ENCODE data around the gene FXR2. TPM values are rescaled to one million over a fixed set of nuclear protein-coding genes. Genes with fewer than 3 reads are reported as not detected.

The FXR2 gene
- total RNA-seq, 2 donors from 2014 or later: 70.3 to 83.6 TPM

DNA sequence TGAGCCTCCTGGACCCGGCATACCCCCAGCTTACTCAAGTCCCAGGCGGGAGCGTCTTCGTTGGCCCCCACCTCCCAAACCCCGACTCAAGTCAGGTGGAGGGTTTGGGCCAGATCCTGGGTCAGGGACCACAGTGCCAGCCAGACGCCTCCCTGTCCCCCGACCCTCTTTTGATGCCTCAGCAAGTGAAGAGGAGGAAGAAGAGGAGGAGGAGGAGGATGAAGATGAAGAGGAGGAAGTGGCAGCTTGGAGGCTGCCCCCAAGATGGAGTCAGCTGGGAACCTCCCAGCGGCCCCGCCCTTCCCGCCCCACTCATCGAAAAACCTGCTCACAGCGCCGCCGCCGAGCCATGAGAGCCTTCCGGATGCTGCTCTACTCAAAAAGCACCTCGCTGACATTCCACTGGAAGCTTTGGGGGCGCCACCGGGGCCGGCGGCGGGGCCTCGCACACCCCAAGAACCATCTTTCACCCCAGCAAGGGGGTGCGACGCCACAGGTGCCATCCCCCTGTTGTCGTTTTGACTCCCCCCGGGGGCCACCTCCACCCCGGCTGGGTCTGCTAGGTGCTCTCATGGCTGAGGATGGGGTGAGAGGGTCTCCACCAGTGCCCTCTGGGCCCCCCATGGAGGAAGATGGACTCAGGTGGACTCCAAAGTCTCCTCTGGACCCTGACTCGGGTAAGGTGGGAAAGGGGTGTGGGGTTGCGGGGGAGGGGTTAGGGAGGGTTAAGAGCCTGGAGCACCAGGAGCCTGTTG, 51.4 kb downstream of the FXR2 start:
- TF ChIP-seq, protein P1, sequence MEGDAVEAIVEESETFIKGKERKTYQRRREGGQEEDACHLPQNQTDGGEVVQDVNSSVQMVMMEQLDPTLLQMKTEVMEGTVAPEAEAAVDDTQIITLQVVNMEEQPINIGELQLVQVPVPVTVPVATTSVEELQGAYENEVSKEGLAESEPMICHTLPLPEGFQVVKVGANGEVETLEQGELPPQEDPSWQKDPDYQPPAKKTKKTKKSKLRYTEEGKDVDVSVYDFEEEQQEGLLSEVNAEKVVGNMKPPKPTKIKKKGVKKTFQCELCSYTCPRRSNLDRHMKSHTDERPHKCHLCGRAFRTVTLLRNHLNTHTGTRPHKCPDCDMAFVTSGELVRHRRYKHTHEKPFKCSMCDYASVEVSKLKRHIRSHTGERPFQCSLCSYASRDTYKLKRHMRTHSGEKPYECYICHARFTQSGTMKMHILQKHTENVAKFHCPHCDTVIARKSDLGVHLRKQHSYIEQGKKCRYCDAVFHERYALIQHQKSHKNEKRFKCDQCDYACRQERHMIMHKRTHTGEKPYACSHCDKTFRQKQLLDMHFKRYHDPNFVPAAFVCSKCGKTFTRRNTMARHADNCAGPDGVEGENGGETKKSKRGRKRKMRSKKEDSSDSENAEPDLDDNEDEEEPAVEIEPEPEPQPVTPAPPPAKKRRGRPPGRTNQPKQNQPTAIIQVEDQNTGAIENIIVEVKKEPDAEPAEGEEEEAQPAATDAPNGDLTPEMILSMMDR (IDR thresholded peaks at IDR 0.05): no peak
- Histone ChIP-seq H3K4me3 (no peak overlapping the region), H3K27me3 (no peaks in the 10 kb centered on the region), H3K36me3 (peaks cover 45% of the 10 kb centered on the region), H3K4me1 (peaks cover 0 to 53% of the 10 kb centered on the region in 2 donors), H3K9me3 (no peaks in the 10 kb centered on the region), H3K27ac (no peak overlapping the region)
- DNase-seq (ENCODE audit: low spot score): no peak

DNA sequence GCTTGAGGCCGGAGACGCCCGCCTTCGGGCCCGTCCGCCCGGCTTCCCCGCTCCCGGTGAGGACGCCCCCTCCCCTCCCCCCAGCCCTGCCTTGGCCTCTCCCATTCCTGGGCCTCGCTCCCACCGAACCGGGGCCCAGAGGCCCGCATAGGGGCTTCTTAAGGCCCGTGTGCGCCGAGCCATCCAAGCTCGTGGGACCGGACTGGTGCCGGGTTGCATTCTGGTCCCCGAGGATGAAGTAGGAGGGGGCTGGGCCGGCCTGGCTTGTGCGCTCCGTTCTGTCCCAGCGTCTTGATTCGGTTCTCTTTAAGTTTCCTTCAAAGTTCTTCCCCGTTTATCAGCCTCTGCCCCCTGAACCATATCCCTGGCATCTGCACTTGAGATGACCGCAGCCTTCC, 52.5 kb downstream of the FXR2 start:
- TF ChIP-seq, protein P1 (IDR thresholded peaks at IDR 0.05): no peak
- no peak for DNase-seq (ENCODE audit: low spot score)

DNA sequence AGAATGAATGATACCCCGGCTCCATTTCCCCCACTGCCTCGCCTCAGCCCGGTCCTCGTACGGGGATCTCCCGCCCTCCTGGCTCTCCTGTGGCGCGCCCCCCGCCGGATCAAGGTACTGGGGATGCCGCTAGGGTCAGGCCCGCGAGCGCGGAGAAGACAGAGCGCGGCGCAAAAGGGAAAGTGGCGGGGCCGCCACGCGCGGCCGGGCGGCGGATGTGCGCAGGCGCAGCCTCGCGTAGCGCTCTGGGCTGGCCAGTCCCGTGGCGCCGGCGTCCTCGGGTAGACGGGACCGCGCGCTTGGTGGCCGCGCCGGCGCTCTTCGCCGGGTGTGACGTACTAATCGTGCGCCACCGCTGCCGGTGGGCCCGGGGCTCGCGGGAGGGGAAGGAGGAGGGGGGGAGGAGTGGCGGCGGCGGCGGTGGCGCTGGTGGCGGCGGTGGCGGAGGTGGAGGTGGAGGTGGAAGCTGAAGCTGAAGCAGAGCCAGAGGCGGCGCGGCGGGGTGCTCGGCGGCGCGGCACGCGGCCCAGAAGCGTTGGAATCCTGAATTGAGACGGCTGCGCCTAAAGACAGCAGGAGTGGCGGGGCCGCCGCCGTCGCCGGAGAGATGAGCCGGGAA, 53.0 kb downstream of the FXR2 start, which contains the start of gene SENP3:
TSS of gene SENP3 (plus strand) at position 331 of the 619 bp plus-strand sequence. CDS start 1,158 bp downstream, outside the sequence.
- TF ChIP-seq, protein P1 (IDR thresholded peaks at IDR 0.05): no peak
- H3K4me1 ChIP-seq: peaks cover 0 to 67% of the 10 kb centered on the region in 2 donors
- no peaks in the 10 kb centered on the region for H3K9me3 ChIP-seq
- peak; percentile 86 for DNase-seq (ENCODE audit: low spot score)
- H3K27ac ChIP-seq: peak within 1 kb of the TSS; percentile 86 to 95
- H3K27me3 ChIP-seq: no peaks in the 10 kb centered on the region
- peaks cover 34% of the 10 kb centered on the region for H3K36me3 ChIP-seq
- H3K4me3 ChIP-seq: peak within 1 kb of the TSS; percentile 76 to 82

More for the DNA sequence above, 52.5 kb downstream of the FXR2 start:
- Histone ChIP-seq H3K4me1 (peaks cover 0 to 64% of the 10 kb centered on the region in 2 donors), H3K36me3 (peaks cover 39% of the 10 kb centered on the region), H3K9me3 (no peaks in the 10 kb centered on the region), H3K4me3 (peak overlapping the region; percentile 76 to 82), H3K27me3 (no peaks in the 10 kb centered on the region), H3K27ac (peak overlapping the region; percentile 86 to 95)

DNA sequence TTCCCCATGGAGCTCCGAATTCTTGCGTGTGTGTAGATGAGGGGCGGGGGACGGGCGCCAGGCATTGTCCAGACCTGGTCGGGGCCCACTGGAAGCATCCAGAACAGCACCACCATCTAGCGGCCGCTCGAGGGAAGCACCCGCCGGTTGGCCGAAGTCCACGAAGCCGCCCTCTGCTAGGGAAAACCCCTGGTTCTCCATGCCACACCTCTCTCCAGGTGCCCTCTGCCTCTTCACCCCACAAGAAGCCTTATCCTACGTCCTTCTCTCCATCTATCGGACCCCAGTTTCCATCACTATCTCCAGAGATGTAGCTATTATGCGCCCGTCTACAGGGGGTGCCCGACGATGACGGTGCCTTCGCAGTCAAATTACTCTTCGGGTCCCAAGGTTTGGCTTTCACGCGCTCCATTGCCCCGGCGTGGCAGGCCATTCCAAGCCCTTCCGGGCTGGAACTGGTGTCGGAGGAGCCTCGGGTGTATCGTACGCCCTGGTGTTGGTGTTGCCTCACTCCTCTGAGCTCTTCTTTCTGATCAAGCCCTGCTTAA, 53.6 kb downstream of the FXR2 start:
- H3K9me3 ChIP-seq: no peaks in the 10 kb centered on the region
- peak overlapping the region; percentile 86 to 95 for H3K27ac ChIP-seq
- peaks cover 31% of the 10 kb centered on the region for H3K36me3 ChIP-seq
- TF ChIP-seq, protein P1 (IDR thresholded peaks at IDR 0.05): peak; percentile 55 to 83
- peak; percentile 94 for DNase-seq (ENCODE audit: low spot score)
- peak overlapping the region; percentile 76 to 82 for H3K4me3 ChIP-seq
- peaks cover 0 to 67% of the 10 kb centered on the region in 2 donors for H3K4me1 ChIP-seq
- no peaks in the 10 kb centered on the region for H3K27me3 ChIP-seq

DNA sequence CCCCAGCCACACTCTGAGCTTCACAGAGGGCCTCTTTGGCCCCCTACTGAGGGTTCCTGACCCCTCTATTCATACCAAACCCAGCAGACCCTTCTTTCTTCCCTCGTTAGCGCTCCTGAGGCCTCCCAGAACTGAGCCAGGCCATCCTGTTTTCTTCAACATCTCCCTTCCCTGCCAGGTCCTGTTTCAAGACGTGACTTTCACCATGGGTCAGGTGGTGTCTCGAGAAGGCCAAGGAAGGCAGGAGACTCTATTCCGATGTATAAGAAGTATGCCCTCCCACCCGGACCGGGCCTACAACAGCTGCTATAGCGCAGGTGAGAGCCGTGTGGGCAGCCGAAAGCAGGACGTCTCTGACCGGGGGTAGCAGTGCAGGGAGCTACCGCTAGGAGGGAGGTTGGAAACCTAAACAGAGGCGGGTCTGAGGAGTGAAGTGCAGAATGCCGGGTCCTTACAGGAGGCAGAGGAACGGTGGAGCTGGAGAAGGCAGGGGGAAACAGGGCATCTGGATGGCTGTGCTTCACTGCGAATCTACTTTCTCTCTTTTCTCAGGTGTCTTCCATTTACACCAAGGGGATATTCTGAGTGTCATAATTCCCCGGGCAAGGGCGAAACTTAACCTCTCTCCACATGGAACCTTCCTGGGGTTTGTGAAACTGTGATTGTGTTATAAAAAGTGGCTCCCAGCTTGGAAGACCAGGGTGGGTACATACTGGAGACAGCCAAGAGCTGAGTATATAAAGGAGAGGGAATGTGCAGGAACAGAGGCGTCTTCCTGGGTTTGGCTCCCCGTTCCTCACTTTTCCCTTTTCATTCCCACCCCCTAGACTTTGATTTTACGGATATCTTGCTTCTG, 54.3 kb downstream of the FXR2 start:
- peaks cover 0 to 67% of the 10 kb centered on the region in 2 donors for H3K4me1 ChIP-seq
- H3K9me3 ChIP-seq: no peaks in the 10 kb centered on the region
- DNase-seq (ENCODE audit: low spot score): no peak
- peak overlapping the region; percentile 76 to 82 for H3K4me3 ChIP-seq
- H3K27ac ChIP-seq: peak overlapping the region; percentile 86 to 95
- no peaks in the 10 kb centered on the region for H3K27me3 ChIP-seq
- TF ChIP-seq, protein P1 (IDR thresholded peaks at IDR 0.05): peak; percentile 33 to 54
- peaks cover 24% of the 10 kb centered on the region for H3K36me3 ChIP-seq

Measured in right atrium auricular region (tissue), 2 donors.